Muscle of back (tissue), 11 donors: ENCODE data around the gene SLC24A4. TPM values are rescaled to one million over a fixed set of nuclear protein-coding genes. Genes with fewer than 3 reads are reported as not detected.

ENCODE experiments used
- DNase-seq, 3 donors: peaks; one replicate each; pipeline versions ENCODE4 v3.0.0 to v3.0.0-alpha.2; 2013
- polyA plus RNA-seq, 10 donors: library from polyadenylated mRNA; unstranded; fragments of 120-200 nt; gene quantifications; one replicate each; pipeline ENCODE4 v1.2.1, GENCODE V29; 2013; ENCODE audit not compliant: insufficient read length in 10 of 10

The SLC24A4 gene
- polyA plus RNA-seq, 10 donors, result 1.1 to 7.4 (median 2.7) TPM

DNA sequence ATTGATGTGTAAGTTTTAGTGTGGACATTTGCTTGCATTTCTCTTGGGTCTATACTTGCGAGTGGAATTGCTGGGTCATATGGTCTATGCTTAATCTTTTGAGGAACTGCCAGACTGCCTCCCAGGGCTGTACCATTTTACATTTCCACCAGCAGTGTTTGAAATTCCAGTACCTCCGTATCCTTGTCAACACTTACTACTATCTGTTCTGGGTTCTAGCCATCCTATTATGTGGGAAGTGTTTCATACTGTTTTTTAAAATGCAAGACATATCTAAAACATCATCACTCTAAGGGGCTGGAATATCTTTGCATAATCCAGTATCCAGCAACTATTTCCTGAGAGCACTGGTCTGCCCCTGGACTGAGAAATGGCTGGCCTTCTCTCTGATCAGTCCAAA lies 110.4 kb downstream of the SLC24A4 start:
- DNase-seq, result no peak

DNA sequence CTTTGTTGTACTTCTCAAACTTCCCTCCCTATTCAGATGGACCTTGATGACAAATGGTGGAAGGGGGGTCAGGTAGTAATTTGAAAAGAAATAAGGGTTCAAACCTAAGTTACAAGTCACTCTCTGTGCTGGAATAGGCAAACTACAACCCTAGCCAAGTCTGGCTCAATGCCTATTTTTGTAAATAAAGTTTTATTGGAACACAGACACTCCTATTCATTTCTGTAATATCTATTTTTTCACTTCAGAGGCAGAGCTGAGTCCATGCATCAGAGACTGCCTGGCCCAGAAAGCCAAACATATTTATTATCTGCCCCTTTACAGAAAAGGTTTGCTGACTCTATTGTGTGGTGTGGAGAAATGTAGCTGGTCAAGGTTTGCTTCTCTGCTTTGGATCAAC lies 112.2 kb downstream of the SLC24A4 start:
- DNase-seq, result no peak

DNA sequence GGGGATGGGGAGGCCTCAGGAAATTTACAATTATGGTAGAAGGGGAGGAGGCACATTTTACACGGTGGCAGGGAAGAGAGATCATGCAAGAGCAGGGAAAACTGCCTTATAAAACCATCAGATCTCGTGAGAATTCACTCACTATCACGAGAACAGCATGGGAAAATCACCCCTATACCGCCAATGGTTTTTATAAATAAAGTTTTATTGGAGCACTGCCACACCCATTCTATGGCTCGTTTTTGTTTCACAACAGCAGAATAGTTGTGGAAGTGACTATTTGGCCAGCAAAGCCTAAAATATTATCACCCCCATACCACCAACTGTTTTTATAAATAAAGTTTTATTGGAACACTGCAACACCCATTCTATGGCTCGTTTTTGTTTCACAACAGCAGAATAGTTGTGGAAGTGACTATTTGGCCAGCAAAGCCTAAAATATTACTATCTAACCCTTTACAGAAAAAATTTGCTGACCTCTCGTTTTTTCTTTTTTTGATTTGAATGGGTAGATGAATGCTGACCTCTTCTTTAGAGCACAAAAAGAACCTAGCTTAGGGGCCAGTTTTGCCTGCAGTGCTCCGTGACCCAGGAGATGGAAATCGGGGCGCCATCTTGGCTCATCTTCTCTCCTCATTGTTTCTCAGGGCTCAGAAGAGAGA lies 113.3 kb downstream of the SLC24A4 start:
- DNase-seq, result no peak

DNA sequence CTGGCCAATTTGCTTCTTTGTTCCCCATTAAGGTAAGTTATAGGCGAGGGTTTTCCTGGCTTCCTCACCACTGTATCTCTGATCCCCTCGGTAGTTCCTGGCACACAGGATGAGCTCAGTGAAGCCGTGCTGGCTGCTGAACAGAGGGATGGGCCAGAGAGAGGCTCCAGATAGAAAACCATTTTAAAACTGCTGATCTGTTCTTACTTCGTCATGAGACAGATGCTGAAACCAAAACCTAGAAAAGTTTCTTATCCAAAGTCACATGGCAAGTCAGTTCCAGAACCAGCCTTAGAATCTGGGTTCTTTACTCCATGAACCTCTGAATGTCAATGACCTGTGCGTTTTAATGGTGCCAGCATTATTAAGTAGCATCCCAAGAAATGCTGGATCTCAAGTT lies 114.3 kb downstream of the SLC24A4 start:
- DNase-seq, result no peak

DNA sequence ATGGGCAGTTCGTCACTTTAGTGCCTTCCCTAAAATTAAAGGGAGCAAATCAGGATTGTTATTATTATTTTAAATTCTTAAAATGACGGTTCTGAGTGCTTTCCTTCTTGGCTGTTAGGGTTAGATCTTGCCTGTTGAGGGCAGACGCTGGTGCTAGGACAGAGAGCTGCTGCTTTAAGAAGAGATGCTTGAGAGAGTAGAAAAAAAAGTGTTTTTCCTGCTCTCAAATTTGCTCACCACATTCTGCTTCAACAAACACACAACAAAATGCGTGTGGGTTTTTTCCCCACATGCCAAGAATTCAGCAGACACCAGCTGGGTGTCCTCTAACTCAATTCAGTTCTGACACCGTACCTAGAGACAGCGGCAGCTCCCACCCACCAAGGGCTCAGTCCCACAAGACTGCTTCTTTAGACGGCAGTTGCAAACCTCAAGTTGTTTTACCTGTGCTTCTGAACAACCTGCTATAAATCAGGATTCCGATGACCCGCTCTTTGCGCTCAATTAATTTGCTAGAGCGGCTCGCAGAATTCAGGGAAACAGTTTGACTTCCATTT lies 114.8 kb downstream of the SLC24A4 start:
- no peak for DNase-seq

DNA sequence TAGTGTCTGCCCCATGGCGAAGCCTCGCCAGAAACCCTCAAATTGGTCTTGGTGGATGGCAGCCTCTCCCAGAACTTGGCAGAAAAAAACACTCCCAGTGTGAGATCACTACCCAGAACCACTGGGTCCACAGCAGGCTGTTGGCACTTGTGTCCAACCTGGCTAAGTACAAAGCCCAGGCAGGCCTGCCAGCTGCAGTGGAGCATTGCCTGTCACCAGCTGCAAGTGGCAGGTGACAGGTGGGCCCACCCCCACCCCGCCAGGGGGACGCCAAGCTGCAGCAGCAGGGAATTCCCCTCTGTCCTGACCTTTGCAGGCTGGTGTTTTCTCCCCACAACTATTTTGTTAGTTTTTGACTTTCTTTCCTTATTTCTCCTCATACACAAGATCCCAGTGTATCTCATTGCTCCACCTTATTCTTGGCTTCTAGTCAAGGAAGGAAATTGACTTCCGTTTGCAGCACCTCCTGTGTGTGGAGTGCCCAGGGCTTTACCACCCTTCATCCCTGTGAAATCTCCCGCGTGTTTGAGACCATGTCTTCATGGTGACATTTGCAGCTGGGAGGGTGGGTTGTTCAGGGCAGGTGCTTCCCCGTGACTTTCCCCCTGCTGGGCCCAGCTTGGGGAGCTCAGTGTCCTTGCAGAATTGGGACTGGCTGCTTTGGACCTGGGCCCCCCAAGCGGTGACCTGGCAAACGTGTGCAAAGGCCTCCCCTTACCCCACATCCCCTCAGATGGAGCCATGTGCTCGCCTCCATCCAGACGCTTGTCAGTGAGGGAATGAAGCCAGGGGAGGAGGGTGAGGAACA lies 116.8 kb downstream of the SLC24A4 start:
- no peak for DNase-seq

DNA sequence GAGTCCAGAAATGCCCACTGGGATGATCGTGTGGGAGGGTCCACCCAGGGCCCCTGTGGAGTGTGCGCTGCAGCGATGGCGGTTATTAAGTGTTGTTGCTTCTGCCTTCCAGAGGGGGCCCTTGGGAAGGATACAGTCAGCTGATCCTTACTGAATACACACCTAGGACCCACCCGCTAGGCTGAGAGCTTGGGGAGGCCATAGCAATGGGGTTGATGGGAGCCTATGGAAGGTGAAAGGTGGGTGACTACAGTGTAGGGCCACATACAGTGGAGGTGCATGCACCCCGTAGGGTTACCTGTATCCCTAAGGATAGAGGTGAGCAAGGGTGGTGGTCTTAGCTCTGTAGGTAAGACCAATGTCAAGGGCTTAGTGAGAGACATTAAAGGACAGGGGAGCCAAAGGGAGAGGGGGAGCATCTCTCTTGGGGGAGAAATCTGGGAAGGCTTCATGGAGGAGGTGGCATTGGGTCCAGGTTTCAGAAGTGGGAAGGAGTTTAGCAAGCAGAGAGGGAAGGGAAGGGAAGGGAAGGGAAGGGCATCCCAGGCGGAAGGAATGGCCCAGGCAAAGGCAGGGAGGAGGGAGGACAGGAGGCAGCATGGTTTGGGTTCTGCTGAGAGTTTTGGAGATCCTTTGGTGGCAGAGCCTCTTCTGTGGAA lies 117.5 kb downstream of the SLC24A4 start:
- DNase-seq, result no peak

DNA sequence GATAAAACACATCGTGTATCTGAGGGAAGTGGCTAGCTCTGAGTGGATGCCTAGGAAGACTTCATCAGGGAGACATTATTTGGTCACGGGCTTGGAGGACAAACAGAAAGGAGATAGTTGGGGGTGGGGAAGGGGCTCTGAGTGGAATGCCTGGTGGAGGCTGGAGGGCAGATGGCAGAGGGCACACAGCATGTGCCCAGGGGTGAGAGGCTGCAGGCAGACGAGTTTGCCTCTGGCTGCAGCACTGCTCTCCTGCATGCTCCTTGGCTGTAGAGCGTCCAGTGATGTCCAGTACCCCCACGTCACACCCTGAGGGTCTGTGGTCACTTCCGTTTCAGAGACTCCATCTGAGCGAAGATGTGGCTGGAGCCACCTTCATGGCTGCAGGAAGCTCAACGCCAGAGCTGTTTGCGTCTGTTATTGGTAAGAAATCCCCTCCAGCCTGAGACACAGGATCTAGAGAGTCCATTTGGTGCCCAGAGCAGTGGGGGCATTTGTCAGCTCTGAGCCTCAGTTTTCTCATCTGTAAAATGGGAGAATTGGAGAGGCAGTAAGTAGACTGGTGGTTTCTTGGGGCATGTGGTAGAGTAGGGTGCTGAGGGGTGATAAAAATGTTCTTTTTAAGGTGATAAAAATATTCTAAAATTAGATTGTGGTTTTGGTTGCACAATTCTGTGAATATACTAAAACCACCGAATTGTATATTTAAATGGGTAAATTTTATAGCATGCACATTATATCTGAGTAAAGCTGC lies 119.0 kb downstream of the SLC24A4 start:
- no peak for DNase-seq

DNA sequence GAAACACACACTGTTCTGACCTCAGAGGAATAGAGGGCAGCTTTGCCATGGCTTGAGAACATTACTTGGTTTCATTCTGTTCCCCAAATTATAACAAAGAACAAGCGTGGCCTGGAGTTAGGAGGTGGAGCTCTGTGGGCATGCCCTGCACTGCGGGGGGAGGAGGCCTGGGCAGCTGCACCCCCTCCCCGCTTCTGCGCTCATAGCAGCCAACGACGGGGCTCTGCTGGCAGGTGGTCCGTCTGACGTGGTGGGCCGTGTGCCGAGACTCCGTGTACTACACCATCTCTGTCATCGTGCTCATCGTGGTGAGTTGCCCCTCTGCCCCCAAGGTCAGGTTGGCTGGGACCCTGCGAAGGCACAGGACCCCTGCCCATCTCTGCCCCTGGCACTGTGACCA lies 120.2 kb downstream of the SLC24A4 start:
- no peak for DNase-seq

DNA sequence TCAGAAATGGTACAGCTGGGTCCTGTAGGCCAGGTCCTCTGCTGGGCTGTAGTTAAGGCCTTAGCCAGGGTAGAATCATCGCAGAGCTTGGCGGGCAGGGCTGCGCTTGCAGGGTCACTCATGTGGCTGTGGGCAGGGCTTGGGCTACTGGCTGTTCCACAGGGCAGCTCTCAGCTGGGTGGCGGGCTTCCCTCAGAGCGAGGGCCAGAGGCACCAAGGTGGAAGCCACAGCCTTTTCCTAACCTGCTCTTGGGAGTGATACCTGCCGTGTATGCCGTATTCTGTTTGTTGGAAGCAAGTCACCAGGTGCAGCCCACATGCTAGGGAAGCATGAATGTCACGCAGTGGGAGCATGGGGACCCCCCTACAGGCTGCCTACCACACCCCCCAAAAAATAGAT lies 120.8 kb downstream of the SLC24A4 start:
- no peak for DNase-seq

DNA sequence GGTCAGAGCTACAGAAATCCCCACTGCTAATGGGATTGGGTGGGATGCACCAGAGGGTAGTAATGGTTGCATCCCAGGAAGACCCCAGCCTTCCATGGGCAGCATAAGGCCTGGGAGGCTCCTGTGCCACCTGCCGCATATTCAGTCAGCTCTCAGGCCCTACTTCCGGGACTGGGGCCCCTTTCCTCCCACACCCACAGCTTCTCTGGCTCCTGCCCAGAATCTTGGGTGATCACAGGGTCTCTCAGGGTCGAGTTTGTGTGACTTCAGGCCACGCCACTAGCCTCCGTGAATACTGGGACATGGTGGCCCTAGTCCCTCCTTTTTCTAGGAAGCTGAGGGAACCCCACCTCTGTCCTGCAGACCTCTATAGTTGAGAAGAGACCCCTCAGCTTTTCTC lies 123.8 kb downstream of the SLC24A4 start:
- no peak for DNase-seq

DNA sequence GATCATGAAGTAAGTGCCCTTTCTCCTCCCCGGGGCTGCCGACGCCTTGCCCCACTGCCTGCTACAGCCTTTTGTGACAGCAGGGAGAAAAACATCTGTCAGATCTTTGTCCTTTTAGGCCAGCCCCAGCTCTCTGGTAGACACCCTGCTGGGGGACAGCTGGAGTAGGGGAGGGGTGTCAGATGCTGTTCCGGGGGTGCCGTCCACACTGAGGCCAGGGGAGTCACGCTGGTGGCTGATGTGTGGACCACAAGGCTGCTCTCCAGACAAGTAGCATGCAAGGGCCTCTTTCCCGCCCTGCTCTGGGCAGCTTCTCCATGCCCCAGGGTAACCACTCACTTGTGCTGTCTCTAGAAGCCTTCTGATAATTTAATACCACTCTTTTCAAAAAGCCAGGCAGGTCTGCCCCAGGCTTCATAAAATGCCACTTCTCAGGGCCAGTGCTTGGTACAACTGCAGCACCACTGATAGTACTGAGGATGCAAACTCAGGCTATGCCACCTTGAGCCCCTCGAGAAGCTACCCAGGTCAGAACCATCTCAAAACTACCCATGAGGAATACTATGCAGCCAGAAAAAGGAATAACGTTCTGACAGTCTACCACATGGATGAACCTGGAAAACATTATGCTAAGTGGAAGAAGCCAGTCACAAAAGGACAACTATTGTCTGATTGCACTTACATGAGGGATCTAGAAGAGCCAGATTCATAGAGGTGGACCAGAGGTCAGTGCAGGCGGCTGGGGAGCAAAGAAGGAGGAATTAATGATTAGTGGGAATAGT lies 124.6 kb downstream of the SLC24A4 start:
- no peak for DNase-seq

DNA sequence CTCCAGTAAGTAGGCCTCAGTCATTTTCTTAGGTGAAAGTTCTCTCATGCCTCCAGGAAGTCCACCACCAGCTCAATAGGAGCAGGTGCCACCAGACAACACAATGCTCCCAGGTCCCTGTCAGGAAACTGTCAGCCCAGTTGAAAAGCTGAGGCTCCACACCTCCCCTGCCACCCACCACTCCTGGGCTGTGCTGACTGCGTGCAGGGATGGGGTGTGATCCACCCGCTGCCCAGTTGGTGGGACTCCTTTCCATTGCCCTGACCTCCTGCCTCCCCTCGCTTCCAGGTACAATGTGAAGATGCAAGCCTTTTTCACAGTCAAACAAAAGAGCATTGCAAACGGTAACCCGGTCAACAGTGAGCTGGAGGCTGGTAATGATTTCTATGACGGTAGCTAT lies 125.8 kb downstream of the SLC24A4 start:
- no peak for DNase-seq

DNA sequence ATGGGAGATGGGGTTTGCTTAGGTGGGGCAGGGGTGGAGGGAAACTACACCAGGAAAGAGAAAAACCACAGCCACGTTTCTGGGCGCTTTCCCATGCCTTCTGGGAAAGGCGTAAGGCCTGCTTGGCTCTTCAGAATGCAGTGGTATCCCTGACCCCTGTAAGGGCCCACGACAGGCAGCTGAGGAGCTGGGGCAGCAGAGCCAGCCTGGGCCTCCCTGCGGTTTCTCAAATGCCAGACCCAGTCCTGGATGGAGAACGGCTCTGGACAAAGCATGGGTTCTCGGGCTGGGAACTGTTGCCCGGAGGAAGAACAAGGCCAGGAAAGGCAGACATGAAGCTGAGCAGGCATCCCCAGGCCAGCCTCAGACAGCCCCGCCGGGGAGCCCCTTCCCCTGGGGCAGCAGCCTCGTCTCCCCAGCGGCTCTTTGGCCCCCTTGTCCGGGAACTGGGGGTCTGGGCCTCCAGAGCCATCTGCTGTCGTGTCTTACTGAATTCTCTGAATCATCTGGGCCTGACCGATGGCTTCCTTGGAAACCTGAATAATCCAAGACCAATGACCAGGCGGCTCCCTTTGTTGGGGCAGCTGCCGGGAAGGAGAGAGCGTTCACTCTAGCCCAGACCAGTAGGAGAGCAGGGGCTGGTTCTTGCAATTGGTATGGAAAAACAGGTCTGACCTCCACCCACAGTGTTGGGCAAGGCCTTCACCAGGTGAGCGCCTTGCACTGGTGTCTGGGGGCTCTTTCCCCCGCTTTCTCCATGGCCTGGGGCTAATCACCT lies 126.6 kb downstream of the SLC24A4 start:
- DNase-seq, result no peak

DNA sequence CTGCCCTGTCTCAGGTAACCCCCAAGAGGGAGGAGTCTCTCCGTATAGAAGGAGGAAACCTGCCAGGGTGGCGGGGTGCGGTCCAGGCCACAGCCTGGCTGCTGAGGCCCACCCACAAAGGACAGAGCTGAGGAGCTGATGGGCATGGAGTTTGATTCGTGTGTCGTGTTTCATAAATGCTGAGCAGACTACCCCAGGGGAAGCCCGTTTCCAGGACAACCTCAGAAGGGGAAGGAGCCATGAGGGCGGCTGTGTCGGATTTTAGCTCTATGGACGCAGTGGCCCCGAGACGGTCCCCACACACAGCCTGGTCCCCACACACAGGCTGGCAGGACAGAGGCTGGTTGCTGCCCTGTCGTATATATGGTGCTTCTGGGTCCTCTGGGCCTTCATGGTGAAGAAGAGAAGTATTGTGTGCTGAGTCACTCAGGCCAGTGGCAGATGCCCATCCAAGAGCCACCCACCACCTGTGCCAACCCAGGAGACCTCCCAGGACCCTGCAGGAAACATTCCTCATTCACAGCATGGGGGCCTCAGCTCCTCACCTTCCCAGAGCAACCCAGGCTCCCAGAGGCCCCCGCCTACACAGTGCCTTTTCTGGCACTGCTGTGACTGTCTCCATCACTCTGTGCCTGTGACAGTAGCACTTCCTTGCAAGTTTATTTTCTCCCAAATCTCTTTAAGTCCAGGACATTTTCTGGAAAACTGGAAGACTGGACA lies 127.5 kb downstream of the SLC24A4 start:
- no peak for DNase-seq

DNA sequence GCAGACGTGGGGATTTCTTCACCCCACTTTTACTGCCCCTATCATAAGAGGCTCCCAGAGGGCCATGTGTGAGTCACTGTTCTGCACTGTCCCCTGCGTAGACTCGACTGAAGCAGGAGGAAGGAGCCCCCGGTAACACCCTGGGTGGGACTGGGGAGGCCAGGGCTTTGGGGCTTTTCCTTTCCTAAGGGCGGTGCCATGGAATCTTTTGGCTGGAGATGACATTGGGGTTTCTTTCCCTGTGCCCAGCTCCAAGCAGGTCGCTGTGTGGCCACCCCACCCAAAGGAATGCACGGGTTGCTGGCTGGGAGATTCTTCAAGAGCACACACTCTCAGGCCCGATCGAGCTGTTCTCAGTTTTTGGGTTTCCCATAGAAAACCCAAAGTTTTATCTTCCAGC lies 128.3 kb downstream of the SLC24A4 start:
- no peak for DNase-seq

DNA sequence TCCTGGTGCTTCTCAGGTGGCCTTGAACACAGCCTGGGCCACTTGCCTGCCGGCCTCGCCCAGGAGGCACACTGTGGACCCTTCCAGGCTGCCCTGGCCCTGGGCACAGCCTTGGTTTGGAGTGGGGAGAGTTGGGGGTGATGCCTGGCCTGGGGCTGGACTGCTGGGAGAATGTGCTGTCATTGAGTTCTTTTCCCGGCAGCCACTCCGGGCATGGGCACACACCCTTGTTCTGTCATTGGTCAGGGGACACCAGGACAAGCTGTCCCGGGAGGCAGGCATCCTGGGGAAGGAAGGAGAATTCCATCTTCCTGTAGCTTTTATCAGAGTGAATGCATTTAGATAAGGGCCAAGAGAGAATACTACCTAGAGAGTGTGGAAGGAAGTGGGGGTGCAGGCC lies 128.8 kb downstream of the SLC24A4 start:
- no peak for DNase-seq

DNA sequence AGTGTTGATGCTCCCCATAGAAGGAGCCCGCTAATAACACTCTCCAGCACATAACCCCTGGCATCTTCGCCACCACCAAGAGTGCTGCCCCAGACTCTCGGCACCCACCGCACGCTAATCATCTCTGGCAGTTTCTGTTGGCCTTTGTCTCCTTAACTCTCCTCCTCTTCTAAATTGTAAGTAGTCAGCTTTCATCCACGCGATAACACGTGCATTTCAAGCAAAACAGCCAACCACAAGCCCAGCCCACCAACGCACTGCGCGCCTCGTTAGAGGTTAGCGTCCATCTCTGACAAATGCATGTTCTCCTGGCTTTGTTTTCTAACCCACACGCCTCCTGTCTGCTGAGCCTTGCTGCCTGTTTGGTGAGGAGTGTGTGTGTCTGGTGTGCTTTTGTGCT lies 129.5 kb downstream of the SLC24A4 start:
- no peak for DNase-seq

DNA sequence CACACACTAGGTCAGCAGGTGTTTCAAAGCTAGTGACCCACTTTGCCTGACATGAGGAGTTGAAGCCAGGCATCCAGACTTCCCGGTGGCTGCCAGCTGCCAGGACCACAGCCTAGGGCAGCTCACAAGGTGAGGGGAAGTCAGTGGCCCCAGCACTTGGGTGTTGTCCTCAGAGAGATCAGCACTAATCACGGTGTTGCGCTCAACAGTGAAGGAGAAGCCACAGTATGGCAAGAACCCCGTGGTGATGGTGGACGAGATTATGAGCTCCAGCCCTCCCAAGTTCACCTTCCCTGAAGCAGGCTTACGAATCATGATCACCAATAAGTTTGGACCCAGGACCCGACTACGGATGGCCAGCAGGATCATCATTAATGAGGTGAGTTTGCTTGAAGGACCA lies 130.7 kb downstream of the SLC24A4 start:
- no peak for DNase-seq

DNA sequence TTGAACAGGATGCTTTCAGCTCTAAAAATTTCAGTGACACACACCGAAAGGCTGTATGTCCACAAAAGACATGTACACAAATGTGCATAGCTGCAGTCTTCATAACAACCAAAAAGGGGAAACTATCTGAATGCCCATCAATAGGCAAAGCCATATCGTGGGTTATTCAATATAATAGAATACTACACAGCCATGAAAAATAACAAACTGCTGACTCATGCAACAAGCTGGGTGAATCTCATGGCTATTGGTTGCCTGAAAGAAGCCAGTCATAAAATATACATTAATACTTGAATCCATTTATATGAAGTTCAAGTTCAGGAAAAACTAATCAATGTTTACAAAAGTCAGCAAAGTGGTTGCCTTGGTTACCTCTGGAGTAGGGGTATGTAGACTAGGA lies 132.3 kb downstream of the SLC24A4 start:
- DNase-seq, result no peak
